GM21737 (cell line): ENCODE data around the gene USP2.
"Not testable (repeated sequence)": the region's sequence is repeated elsewhere in the genome, so short reads cannot be mapped to it uniquely, and the experiment has no call there.

Experiments
- ATAC-seq: cut with Tn5 transposase; IDR thresholded peaks from one replicate; pipeline ENCODE4 v1.9.1; 2021; ENCODE audit warnings: mild to moderate bottlenecking, moderate library complexity; ENCODE audit not compliant: unreplicated experiment

Gene USP2

GRCh38 chr11:119414734-119415133 is 33.2 kb upstream of the USP2 start:
- ATAC-seq, result no peak

- ATAC-seq, result no peak
These were observed 32.8 kb upstream of the USP2 start for GRCh38 chr11:119414321-119414720.

- ATAC-seq, result no peak
These were observed 30.6 kb upstream of the USP2 start for GRCh38 chr11:119412072-119412471.

GRCh38 chr11:119410501-119410900 is 29.0 kb upstream of the USP2 start:
- ATAC-seq, result no peak

- ATAC-seq, result no peak
These were observed 28.2 kb upstream of the USP2 start for GRCh38 chr11:119409731-119410130.

GRCh38 chr11:119406005-119406404 is 24.5 kb upstream of the USP2 start:
- ATAC-seq, result no peak

GRCh38 chr11:119405448-119405847 is 24.0 kb upstream of the USP2 start:
- ATAC-seq, result not testable (repeated sequence)

- ATAC-seq, result no peak
These were observed 23.4 kb upstream of the USP2 start for GRCh38 chr11:119404872-119405271.

GRCh38 chr11:119403021-119403420 is 21.5 kb upstream of the USP2 start:
- no peak for ATAC-seq

- ATAC-seq, result no peak
These were observed 21.0 kb upstream of the USP2 start for GRCh38 chr11:119402470-119402869.

- no peak for ATAC-seq
These were observed 19.4 kb upstream of the USP2 start for GRCh38 chr11:119400860-119401259.

- ATAC-seq, result no peak
These were observed 16.2 kb upstream of the USP2 start for GRCh38 chr11:119397740-119398139.

GRCh38 chr11:119396835-119397234 is 15.3 kb upstream of the USP2 start:
- no peak for ATAC-seq

- no peak for ATAC-seq
These were observed 9.8 kb upstream of the USP2 start for GRCh38 chr11:119391275-119391674.

- no peak for ATAC-seq
These were observed 8.2 kb upstream of the USP2 start for GRCh38 chr11:119389611-119390254.

GRCh38 chr11:119388103-119388502 is 6.6 kb upstream of the USP2 start:
- no peak for ATAC-seq

GRCh38 chr11:119384332-119384731 is 2.8 kb upstream of the USP2 start:
- ATAC-seq, result no peak

- ATAC-seq, result not testable (repeated sequence)
These were observed 1.0 kb upstream of the USP2 start for GRCh38 chr11:119382513-119382912.

- ATAC-seq, result no peak
These were observed 611 bp upstream of the USP2 start for GRCh38 chr11:119382101-119382500.

- ATAC-seq, result no peak
These were observed 686 bp downstream of the USP2 start for GRCh38 chr11:119380827-119381180.

- ATAC-seq, result no peak
These were observed 1.2 kb downstream of the USP2 start for GRCh38 chr11:119380160-119380826.

- ATAC-seq, result no peak
These were observed 2.5 kb downstream of the USP2 start for GRCh38 chr11:119378851-119379465.
